WTC11 (cell line): ENCODE data around the gene EFHB. TPM values are rescaled to one million over a fixed set of nuclear protein-coding genes. Genes with fewer than 3 reads are reported as not detected.

Experiments
- ATAC-seq: fragments of 200-7000 bp; cut with Tn5 transposase; 2 replicates; pipeline ENCODE4 v1.10.0; 2021; ENCODE audit warnings: mild to moderate bottlenecking, moderate library complexity
- Bru-seq: library from RNA; stranded (reverse); fragments of 400-500 nt; gene quantifications from one replicate; lab custom pipeline; 2021; lab: Mats Ljungman, UMichigan
- CTCF ChIA-PET: fragments of 300-600 bp; sonication (Branson Sonifier 250); formaldehyde crosslinking; loops from one replicate; lab custom pipeline; 2021; ENCODE audit warnings: antibody characterized with exemption; lab: Charles Lee
- POLR2A ChIA-PET: fragments of 350-600 bp; sonication (Branson Sonifier 250); formaldehyde crosslinking; loops from one replicate; lab custom pipeline; 2021; ENCODE audit warnings: antibody characterized with exemption; lab: Charles Lee
- DNase-seq: peaks from one replicate; pipeline ENCODE4 v3.0.0; 2021; ENCODE audit warnings: low spot score
- H3K27ac Mint-ChIP-seq: 2 replicates; pipeline ENCODE4 v1.8.0; 2021; ENCODE audit warnings: mixed read lengths
- H3K27me3 Mint-ChIP-seq: 2 replicates; pipeline ENCODE4 v1.8.0; 2021; ENCODE audit warnings: low read depth, mild to moderate bottlenecking, moderate library complexity, mixed read lengths
- H3K36me3 Mint-ChIP-seq: 2 replicates; pipeline ENCODE4 v1.8.0; 2021; ENCODE audit warnings: mixed read lengths
- H3K4me1 Mint-ChIP-seq: 2 replicates; pipeline ENCODE4 v1.8.0; 2022; ENCODE audit warnings: mixed read lengths
- H3K4me3 Mint-ChIP-seq: 2 replicates; pipeline ENCODE4 v1.8.0; 2021; ENCODE audit warnings: mild to moderate bottlenecking, moderate library complexity, mixed read lengths
- H3K9me3 Mint-ChIP-seq: 2 replicates; pipeline ENCODE4 v1.8.0; 2021; ENCODE audit warnings: mixed read lengths
- CBFB ChIP-seq: sonication (generic); formaldehyde crosslinking; IDR thresholded peaks from 2 replicates; pipeline ENCODE4 v1.8.1; 2022; ENCODE audit warnings: mild to moderate bottlenecking, low read depth, missing genetic modification reagents
- CREM ChIP-seq: sonication (generic); formaldehyde crosslinking; IDR thresholded peaks from 2 replicates; pipeline ENCODE4 v1.8.1; 2022; ENCODE audit warnings: mild to moderate bottlenecking, missing genetic modification reagents, moderate library complexity
- JAZF1 ChIP-seq: fragments of 250-450 bp; sonication (Bioruptor Pico); IDR thresholded peaks from 2 replicates; pipeline ENCODE4 v1.9.0; 2021; ENCODE audit warnings: moderate library complexity, mild to moderate bottlenecking, inconsistent platforms
- NR1H2 ChIP-seq: sonication (generic); formaldehyde crosslinking; IDR thresholded peaks from 2 replicates; pipeline ENCODE4 v1.9.0; 2021; ENCODE audit warnings: mild to moderate bottlenecking, moderate library complexity, missing genetic modification reagents
- TEAD1 ChIP-seq: sonication (generic); formaldehyde crosslinking; IDR thresholded peaks from 2 replicates; pipeline ENCODE4 v1.8.0; 2022; ENCODE audit warnings: mild to moderate bottlenecking, missing genetic modification reagents
- ZNF121 ChIP-seq: sonication (generic); formaldehyde crosslinking; IDR thresholded peaks from 2 replicates; pipeline ENCODE4 v1.8.0; 2023; ENCODE audit warnings: missing genetic modification reagents
- ZNF138 ChIP-seq: sonication (generic); formaldehyde crosslinking; conservative IDR thresholded peaks from 2 replicates; pipeline ENCODE4 v1.8.1; 2022; ENCODE audit warnings: mild to moderate bottlenecking, moderate library complexity, missing genetic modification reagents
- long read RNA-seq, 3 experiments: library from RNA in 1 of 3; library from capped mRNA in 1 of 3; library from polyadenylated mRNA in 1 of 3; unstranded in 2 of 3; stranded (forward) in 1 of 3; transcript quantifications; one replicate each; pipeline ENCODE4 v2.0.0, GENCODE V29; 2021
- total RNA-seq: library from RNA; stranded (reverse); gene quantifications from 3 replicates; pipeline ENCODE4 v1.2.3, GENCODE V29; 2021
- TF ChIP-seq, protein P1 (sequence below): sonication (generic); formaldehyde crosslinking; IDR thresholded peaks from 2 replicates; pipeline ENCODE4 v1.8.1; 2022; ENCODE audit warnings: missing genetic modification reagents, borderline replicate concordance
- TF ChIP-seq, protein P2 (sequence below): sonication (generic); formaldehyde crosslinking; IDR thresholded peaks from 2 replicates; pipeline ENCODE4 v1.8.1; 2022; ENCODE audit warnings: low read depth, mild to moderate bottlenecking, moderate library complexity, missing genetic modification reagents, borderline replicate concordance
- TF ChIP-seq, protein P3 (sequence below): sonication (generic); formaldehyde crosslinking; IDR thresholded peaks from 2 replicates; pipeline ENCODE4 v1.8.1; 2023; ENCODE audit warnings: mild to moderate bottlenecking, missing genetic modification reagents, moderate library complexity
- TF ChIP-seq, protein P4 (sequence below): sonication (generic); formaldehyde crosslinking; IDR thresholded peaks from 2 replicates; pipeline ENCODE4 v1.8.0; 2023; ENCODE audit warnings: missing genetic modification reagents
- TF ChIP-seq, protein P5 (sequence below): sonication (generic); formaldehyde crosslinking; IDR thresholded peaks from 2 replicates; pipeline ENCODE4 v1.8.0; 2022; ENCODE audit warnings: mild to moderate bottlenecking, missing genetic modification reagents
- TF ChIP-seq, protein P6 (sequence below): sonication (generic); formaldehyde crosslinking; IDR thresholded peaks from 2 replicates; pipeline ENCODE4 v1.8.1; 2023; ENCODE audit warnings: mild to moderate bottlenecking, missing genetic modification reagents
- TF ChIP-seq, protein P7 (sequence below): sonication (generic); formaldehyde crosslinking; IDR thresholded peaks from 2 replicates; pipeline ENCODE4 v1.8.1; 2023; ENCODE audit warnings: mild to moderate bottlenecking, missing genetic modification reagents, borderline replicate concordance

The EFHB gene, protein sequence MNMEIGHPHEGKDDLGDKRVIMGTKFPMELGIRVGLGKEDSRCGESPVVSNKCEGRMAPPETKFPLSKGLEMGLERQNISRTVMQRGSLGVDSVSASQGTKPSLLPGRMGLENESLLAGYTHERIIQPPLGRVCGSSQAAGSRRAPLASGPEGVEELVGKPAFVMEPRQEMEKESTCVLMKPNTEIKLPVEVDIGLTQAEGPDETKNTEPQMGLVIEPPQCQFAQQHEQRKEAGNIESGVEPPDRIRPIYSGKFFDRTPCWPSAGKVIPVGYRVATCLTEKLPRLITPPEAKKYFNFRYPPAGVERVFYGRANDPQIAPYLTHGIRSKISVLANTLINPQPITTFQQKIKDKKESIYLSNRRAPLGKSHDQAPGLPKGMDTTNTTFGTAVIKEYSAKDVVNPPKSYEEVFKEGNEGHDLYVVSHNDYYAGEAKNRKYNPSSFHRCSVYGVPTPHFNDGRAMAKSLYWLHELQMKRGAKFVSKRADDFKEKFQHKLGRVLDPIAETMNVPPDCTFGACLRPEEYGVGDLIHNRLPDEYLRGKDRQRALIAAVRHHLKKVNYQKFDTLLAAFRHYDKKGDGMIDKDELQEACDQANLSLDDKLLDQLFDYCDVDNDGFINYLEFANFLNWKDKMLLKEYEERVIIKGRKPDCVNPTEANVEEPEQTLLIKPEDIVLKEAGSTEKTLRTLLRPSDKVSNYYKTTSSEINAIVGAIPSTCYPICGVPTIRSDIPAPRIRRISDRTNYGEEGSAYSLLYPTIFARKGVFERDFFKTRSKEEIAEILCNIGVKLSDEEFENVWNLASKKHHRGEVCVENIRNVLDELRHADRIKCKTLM
- total RNA-seq (0.46 to 1.0 TPM (median 0.85 TPM) in 3 replicates), Bru-seq, nascent RNA (percentile 31 among the genes with signal in this experiment)
- long read RNA-seq, experiment 1, partial matches to known transcripts: 1 of 3 reads
- long read RNA-seq, experiment 1, other reads (novel, unspliced or antisense): 2 of 3 reads
- long read RNA-seq, experiment 2: 0 reads
- long read RNA-seq, experiment 3: 0 reads

DNA sequence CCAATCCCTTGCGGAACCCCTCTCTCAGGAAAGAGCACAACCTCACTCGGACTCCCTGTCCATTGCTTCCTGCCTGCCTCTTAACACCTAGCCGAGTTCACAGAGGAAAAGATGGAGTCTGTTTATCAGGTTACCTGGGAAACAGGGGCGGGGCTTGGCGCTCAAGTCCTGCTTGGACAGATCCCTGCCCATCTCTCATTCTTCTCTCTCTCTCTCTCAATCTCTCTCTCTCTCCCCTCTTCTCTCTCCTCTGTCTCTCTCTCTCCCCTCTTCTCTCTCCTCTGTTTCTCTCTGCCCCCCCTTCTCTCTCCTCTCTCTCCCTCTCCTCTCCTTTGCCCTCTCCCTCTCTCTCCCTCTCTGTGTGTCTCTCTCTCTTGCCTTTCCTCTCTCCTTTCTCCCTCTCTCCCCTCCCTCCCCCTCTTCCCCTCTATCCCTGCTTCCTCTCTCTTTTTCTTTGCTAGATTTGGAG lies at the start of gene EFHB:
EFHB (minus strand) TSS at position 120 of the 469 bp plus-strand sequence. CDS start 199 bp downstream, outside the sequence.
- peaks cover 17% of the 10 kb centered on the region for H3K4me1 Mint-ChIP-seq
- ChIA-PET CTCF (no interaction called here), POLR2A (no interaction called here)
- ATAC-seq (peak; percentile 96), DNase-seq (peak; percentile 82)
- peak within 1 kb of the TSS; percentile 58 for H3K4me3 Mint-ChIP-seq
- H3K27me3 Mint-ChIP-seq: no peaks in the 10 kb centered on the region; the same call in 1 of the 2 replicates
- peak within 1 kb of the TSS; percentile 79 for H3K27ac Mint-ChIP-seq
- no peaks in the 10 kb centered on the region for H3K9me3 Mint-ChIP-seq
- H3K36me3 Mint-ChIP-seq: no peaks in the 10 kb centered on the region
- TF ChIP-seq, protein P1, sequence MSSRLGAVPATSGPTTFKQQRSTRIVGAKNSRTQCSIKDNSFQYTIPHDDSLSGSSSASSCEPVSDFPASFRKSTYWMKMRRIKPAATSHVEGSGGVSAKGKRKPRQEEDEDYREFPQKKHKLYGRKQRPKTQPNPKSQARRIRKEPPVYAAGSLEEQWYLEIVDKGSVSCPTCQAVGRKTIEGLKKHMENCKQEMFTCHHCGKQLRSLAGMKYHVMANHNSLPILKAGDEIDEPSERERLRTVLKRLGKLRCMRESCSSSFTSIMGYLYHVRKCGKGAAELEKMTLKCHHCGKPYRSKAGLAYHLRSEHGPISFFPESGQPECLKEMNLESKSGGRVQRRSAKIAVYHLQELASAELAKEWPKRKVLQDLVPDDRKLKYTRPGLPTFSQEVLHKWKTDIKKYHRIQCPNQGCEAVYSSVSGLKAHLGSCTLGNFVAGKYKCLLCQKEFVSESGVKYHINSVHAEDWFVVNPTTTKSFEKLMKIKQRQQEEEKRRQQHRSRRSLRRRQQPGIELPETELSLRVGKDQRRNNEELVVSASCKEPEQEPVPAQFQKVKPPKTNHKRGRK: 0 out of 2 replicates have a peak, but pooled peaks have one; percentile 59
- TF ChIP-seq, protein P2, sequence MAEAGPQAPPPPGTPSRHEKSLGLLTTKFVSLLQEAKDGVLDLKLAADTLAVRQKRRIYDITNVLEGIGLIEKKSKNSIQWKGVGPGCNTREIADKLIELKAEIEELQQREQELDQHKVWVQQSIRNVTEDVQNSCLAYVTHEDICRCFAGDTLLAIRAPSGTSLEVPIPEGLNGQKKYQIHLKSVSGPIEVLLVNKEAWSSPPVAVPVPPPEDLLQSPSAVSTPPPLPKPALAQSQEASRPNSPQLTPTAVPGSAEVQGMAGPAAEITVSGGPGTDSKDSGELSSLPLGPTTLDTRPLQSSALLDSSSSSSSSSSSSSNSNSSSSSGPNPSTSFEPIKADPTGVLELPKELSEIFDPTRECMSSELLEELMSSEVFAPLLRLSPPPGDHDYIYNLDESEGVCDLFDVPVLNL: no peak
- TF ChIP-seq, protein P3, sequence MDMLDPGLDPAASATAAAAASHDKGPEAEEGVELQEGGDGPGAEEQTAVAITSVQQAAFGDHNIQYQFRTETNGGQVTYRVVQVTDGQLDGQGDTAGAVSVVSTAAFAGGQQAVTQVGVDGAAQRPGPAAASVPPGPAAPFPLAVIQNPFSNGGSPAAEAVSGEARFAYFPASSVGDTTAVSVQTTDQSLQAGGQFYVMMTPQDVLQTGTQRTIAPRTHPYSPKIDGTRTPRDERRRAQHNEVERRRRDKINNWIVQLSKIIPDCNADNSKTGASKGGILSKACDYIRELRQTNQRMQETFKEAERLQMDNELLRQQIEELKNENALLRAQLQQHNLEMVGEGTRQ: no peak

DNA sequence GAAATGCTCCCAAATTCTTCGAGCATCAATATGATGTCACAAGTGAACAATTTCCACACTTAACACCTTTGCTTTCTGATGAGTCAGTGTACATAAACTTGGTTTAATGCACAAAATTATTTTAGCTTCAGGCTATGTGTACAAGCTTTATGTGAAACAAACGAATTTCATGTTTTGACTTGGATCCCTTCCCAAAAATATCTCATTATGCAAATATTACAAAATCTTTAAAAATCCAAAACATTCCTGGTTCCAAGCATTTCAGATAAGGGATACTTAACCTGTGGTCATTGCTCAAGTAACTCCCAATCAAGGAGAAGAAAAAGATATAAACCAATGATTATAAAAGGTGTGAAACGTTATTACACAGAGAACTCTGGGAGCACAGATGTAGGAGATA lies 38.0 kb upstream of the EFHB start:
- ChIA-PET POLR2A (no interaction called here), CTCF (no interaction called here)
- 0 out of 2 replicates have a peak, but pooled peaks cover 7% of the 10 kb centered on the region for H3K4me1 Mint-ChIP-seq
- DNase-seq (no peak), ATAC-seq (no peak)
- no peaks in the 10 kb centered on the region for H3K9me3 Mint-ChIP-seq
- H3K27me3 Mint-ChIP-seq: no peaks in the 10 kb centered on the region
- H3K4me3 Mint-ChIP-seq: no peak overlapping the region
- TF ChIP-seq CREM (CRISPR knock-in tag): no peak
- TF ChIP-seq ZNF138 (CRISPR knock-in tag): no peak
- H3K27ac Mint-ChIP-seq: 0 out of 2 replicates have a peak overlapping the region, but pooled peaks have one; percentile 50
- H3K36me3 Mint-ChIP-seq: peaks cover 39% of the 10 kb centered on the region

DNA sequence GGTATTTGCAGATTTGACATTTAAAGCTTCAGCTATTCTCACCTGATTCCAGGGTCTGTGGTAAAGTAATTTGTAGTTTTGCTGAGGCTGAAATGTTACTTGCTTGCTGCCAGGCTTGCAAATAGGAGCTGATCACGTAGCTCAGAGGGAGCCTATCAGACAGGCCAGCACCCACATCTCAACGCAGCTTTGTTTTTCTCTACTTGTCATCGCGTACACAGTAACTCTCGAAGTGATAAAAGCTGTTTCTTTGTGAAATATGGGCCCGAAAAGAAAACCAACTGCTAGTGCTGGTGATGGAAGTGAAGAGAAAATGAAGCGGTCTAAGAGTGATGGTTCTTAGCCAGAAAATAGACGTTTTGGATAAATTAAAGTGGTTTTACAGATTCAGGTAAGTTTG lies 36.3 kb upstream of the EFHB start:
- DNase-seq (no peak), ATAC-seq (no peak)
- CTCF ChIA-PET: no interaction called here
- Mint-ChIP-seq H3K4me3 (no peak overlapping the region), H3K4me1 (0 out of 2 replicates have a peak, but pooled peaks cover 7% of the 10 kb centered on the region), H3K9me3 (no peaks in the 10 kb centered on the region), H3K27me3 (no peaks in the 10 kb centered on the region), H3K36me3 (peaks cover 27% of the 10 kb centered on the region), H3K27ac (peak overlapping the region; percentile 52; the same call in 1 of the 2 replicates)
- POLR2A ChIA-PET: interaction anchor here (0.6 kb wide), 1 partner anchor 802 kb away, joined by 3 read pairs; no protein-coding TSS in a partner anchor
- TF ChIP-seq, protein P4, sequence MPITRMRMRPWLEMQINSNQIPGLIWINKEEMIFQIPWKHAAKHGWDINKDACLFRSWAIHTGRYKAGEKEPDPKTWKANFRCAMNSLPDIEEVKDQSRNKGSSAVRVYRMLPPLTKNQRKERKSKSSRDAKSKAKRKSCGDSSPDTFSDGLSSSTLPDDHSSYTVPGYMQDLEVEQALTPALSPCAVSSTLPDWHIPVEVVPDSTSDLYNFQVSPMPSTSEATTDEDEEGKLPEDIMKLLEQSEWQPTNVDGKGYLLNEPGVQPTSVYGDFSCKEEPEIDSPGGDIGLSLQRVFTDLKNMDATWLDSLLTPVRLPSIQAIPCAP (CRISPR knock-in tag): no peak
- TF ChIP-seq, protein P5, sequence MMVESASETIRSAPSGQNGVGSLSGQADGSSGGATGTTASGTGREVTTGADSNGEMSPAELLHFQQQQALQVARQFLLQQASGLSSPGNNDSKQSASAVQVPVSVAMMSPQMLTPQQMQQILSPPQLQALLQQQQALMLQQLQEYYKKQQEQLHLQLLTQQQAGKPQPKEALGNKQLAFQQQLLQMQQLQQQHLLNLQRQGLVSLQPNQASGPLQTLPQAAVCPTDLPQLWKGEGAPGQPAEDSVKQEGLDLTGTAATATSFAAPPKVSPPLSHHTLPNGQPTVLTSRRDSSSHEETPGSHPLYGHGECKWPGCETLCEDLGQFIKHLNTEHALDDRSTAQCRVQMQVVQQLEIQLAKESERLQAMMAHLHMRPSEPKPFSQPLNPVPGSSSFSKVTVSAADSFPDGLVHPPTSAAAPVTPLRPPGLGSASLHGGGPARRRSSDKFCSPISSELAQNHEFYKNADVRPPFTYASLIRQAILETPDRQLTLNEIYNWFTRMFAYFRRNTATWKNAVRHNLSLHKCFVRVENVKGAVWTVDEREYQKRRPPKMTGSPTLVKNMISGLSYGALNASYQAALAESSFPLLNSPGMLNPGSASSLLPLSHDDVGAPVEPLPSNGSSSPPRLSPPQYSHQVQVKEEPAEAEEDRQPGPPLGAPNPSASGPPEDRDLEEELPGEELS (CRISPR knock-in tag): no peak
- TF ChIP-seq NR1H2 (no peak), CBFB (no peak), ZNF121 (no peak), TEAD1 (CRISPR knock-in tag) (no peak), JAZF1 (CRISPR knock-in tag) (no peak)
- TF ChIP-seq, protein P6, sequence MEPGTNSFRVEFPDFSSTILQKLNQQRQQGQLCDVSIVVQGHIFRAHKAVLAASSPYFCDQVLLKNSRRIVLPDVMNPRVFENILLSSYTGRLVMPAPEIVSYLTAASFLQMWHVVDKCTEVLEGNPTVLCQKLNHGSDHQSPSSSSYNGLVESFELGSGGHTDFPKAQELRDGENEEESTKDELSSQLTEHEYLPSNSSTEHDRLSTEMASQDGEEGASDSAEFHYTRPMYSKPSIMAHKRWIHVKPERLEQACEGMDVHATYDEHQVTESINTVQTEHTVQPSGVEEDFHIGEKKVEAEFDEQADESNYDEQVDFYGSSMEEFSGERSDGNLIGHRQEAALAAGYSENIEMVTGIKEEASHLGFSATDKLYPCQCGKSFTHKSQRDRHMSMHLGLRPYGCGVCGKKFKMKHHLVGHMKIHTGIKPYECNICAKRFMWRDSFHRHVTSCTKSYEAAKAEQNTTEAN (CRISPR knock-in tag): no peak
- TF ChIP-seq, protein P7, sequence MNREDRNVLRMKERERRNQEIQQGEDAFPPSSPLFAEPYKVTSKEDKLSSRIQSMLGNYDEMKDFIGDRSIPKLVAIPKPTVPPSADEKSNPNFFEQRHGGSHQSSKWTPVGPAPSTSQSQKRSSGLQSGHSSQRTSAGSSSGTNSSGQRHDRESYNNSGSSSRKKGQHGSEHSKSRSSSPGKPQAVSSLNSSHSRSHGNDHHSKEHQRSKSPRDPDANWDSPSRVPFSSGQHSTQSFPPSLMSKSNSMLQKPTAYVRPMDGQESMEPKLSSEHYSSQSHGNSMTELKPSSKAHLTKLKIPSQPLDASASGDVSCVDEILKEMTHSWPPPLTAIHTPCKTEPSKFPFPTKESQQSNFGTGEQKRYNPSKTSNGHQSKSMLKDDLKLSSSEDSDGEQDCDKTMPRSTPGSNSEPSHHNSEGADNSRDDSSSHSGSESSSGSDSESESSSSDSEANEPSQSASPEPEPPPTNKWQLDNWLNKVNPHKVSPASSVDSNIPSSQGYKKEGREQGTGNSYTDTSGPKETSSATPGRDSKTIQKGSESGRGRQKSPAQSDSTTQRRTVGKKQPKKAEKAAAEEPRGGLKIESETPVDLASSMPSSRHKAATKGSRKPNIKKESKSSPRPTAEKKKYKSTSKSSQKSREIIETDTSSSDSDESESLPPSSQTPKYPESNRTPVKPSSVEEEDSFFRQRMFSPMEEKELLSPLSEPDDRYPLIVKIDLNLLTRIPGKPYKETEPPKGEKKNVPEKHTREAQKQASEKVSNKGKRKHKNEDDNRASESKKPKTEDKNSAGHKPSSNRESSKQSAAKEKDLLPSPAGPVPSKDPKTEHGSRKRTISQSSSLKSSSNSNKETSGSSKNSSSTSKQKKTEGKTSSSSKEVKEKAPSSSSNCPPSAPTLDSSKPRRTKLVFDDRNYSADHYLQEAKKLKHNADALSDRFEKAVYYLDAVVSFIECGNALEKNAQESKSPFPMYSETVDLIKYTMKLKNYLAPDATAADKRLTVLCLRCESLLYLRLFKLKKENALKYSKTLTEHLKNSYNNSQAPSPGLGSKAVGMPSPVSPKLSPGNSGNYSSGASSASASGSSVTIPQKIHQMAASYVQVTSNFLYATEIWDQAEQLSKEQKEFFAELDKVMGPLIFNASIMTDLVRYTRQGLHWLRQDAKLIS (CRISPR knock-in tag): no peak
- TF ChIP-seq, protein P3: no peak
